ENCODE measurements around the gene NARS2. TPM values are rescaled to one million over a fixed set of nuclear protein-coding genes. Genes with fewer than 3 reads are reported as not detected.
"Not testable (repeated sequence)": the region's sequence is repeated elsewhere in the genome, so short reads cannot be mapped to it uniquely, and the experiment has no call there.

The NARS2 gene
- polyA plus RNA-seq, 1 experiment: 18.4 TPM

- DNase-seq (ENCODE audit: low read depth, low spot score): no peak
- Histone ChIP-seq H3K9me3 (ENCODE audit: control insufficient read depth, insufficient read depth, low read length) (no peaks in the 10 kb centered on the region; the same call in 1 of the 2 replicates), H3K27ac (ENCODE audit: low read depth, low read length) (no peak overlapping the region), H3K4me3 (ENCODE audit: low read depth, low read length) (no peak overlapping the region), H3K27me3 (ENCODE audit: control insufficient read depth, insufficient read depth, low read length) (no peaks in the 10 kb centered on the region)
- ChIA-PET CTCF (no interaction called here), POLR2A (no interaction called here)
- no peak for TF ChIP-seq CTCF (IDR thresholded peaks at IDR 0.05; ENCODE audit: low read depth, low read length)
Measured at GRCh38 chr11:78469896-78470295, 104.8 kb downstream of the NARS2 start.

GRCh38 chr11:78467931-78468330 is 106.7 kb downstream of the NARS2 start:
- no peak for DNase-seq (ENCODE audit: low read depth, low spot score)
- ChIA-PET POLR2A (no interaction called here), CTCF (interaction anchor here (0.8 kb wide), 1 partner anchor 96 kb away, joined by 8 read pairs; no protein-coding TSS in a partner anchor)
- Histone ChIP-seq H3K9me3 (ENCODE audit: control insufficient read depth, insufficient read depth, low read length) (no peaks in the 10 kb centered on the region; the same call in 1 of the 2 replicates), H3K4me3 (ENCODE audit: low read depth, low read length) (no peak overlapping the region), H3K27ac (ENCODE audit: low read depth, low read length) (no peak overlapping the region), H3K27me3 (ENCODE audit: control insufficient read depth, insufficient read depth, low read length) (no peaks in the 10 kb centered on the region)
- TF ChIP-seq CTCF (IDR thresholded peaks at IDR 0.05; ENCODE audit: low read depth, low read length): no peak

- Histone ChIP-seq H3K27me3 (ENCODE audit: control insufficient read depth, insufficient read depth, low read length) (no peaks in the 10 kb centered on the region), H3K27ac (ENCODE audit: low read depth, low read length) (no peak overlapping the region), H3K4me3 (ENCODE audit: low read depth, low read length) (no peak overlapping the region), H3K9me3 (ENCODE audit: control insufficient read depth, insufficient read depth, low read length) (no peaks in the 10 kb centered on the region; the same call in 1 of the 2 replicates)
- no peak for TF ChIP-seq CTCF (IDR thresholded peaks at IDR 0.05; ENCODE audit: low read depth, low read length)
- CTCF ChIA-PET: interaction anchor here (0.8 kb wide), 1 partner anchor 97 kb away, joined by 8 read pairs; no protein-coding TSS in a partner anchor
- POLR2A ChIA-PET: no interaction called here
- DNase-seq (ENCODE audit: low read depth, low spot score): no peak
Measured at GRCh38 chr11:78467370-78467769, 107.3 kb downstream of the NARS2 start.

- ChIA-PET CTCF (interaction anchor here (1.0 kb wide), 1 partner anchor 45 kb away, joined by 4 read pairs; no protein-coding TSS in a partner anchor), POLR2A (no interaction called here)
- DNase-seq (ENCODE audit: low read depth, low spot score): no peak
Measured at GRCh38 chr11:78465169-78465942, 109.3 kb downstream of the NARS2 start.

GRCh38 chr11:78464787-78465168 is 109.9 kb downstream of the NARS2 start:
- H3K4me3 ChIP-seq (ENCODE audit: low read depth, low read length); DNase-seq (ENCODE audit: low read depth, low spot score); H3K27ac ChIP-seq (ENCODE audit: low read depth, low read length); H3K27me3 ChIP-seq (ENCODE audit: control insufficient read depth, insufficient read depth, low read length); CTCF ChIA-PET; H3K9me3 ChIP-seq (ENCODE audit: control insufficient read depth, insufficient read depth, low read length); POLR2A ChIA-PET: not testable (repeated sequence)

More at GRCh38 chr11:78465169-78465942, 109.3 kb downstream of the NARS2 start:
- TF ChIP-seq CTCF (IDR thresholded peaks at IDR 0.05; ENCODE audit: low read depth, low read length): no peak
- Histone ChIP-seq H3K4me3 (ENCODE audit: low read depth, low read length) (no peak overlapping the region), H3K9me3 (ENCODE audit: control insufficient read depth, insufficient read depth, low read length) (no peaks in the 10 kb centered on the region; the same call in 1 of the 2 replicates), H3K27me3 (ENCODE audit: control insufficient read depth, insufficient read depth, low read length) (no peaks in the 10 kb centered on the region), H3K27ac (ENCODE audit: low read depth, low read length) (no peak overlapping the region)

Measured in AG04450 (cell line).